ENCODE results near the gene DNAH9. TPM values are rescaled to one million over a fixed set of nuclear protein-coding genes. Genes with fewer than 3 reads are reported as not detected.

The DNAH9 gene
- total RNA-seq, 1 donor from 2014 or later: under 0.01 TPM

GRCh38 chr17:11625878-11626277 is 27.6 kb downstream of the DNAH9 start:
- no peak for FAIRE-seq
- no peaks in the 10 kb centered on the region for H3K27me3 ChIP-seq (ENCODE audit: control insufficient read depth, insufficient read depth, low read length)
- no peak for DNase-seq (ENCODE audit: low read depth)
- H3K4me3 ChIP-seq (ENCODE audit: low read depth, low read length): no peak overlapping the region
- H3K36me3 ChIP-seq (ENCODE audit: control insufficient read depth, insufficient read depth, low read length): no peaks in the 10 kb centered on the region
- TF ChIP-seq CTCF (IDR thresholded peaks at IDR 0.05; ENCODE audit: insufficient read depth, low read length, severe bottlenecking): no peak

GRCh38 chr17:11627301-11627940 is 29.2 kb downstream of the DNAH9 start:
- H3K36me3 ChIP-seq (ENCODE audit: control insufficient read depth, insufficient read depth, low read length): no peaks in the 10 kb centered on the region
- DNase-seq (ENCODE audit: low read depth) (no peak), FAIRE-seq (no peak)
- TF ChIP-seq CTCF (IDR thresholded peaks at IDR 0.05; ENCODE audit: insufficient read depth, low read length, severe bottlenecking): no peak
- no peak overlapping the region for H3K4me3 ChIP-seq (ENCODE audit: low read depth, low read length)
- H3K27me3 ChIP-seq (ENCODE audit: control insufficient read depth, insufficient read depth, low read length): no peaks in the 10 kb centered on the region

- Histone ChIP-seq H3K27me3 (ENCODE audit: control insufficient read depth, insufficient read depth, low read length) (no peaks in the 10 kb centered on the region), H3K36me3 (ENCODE audit: control insufficient read depth, insufficient read depth, low read length) (no peaks in the 10 kb centered on the region), H3K4me3 (ENCODE audit: low read depth, low read length) (no peak overlapping the region)
- DNase-seq (ENCODE audit: low read depth): no peak
- FAIRE-seq: no peak
- no peak for TF ChIP-seq CTCF (IDR thresholded peaks at IDR 0.05; ENCODE audit: insufficient read depth, low read length, severe bottlenecking)
Observed at GRCh38 chr17:11628374-11628773, 30.1 kb downstream of the DNAH9 start.

DNA sequence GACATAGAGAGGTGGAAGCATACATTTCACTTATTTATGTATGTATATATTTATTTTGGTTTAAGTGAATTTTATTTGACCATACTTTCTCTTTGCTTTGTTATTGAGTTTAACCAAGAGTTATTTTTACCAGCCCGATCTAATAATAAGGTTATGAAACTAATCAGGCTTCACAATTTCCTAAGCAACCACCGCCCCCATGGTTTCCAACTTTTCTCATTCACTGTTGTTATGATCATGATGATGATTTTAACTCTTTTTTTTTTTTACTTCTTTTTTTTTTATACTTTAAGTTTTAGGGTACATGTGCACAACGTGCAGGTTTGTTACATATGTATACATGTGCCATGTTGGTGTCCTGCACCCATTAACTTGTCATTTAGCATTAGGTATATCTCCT is 30.6 kb downstream of the DNAH9 start:
- H3K27me3 ChIP-seq (ENCODE audit: control insufficient read depth, insufficient read depth, low read length): no peaks in the 10 kb centered on the region
- no peak for FAIRE-seq
- no peak for DNase-seq (ENCODE audit: low read depth)
- H3K36me3 ChIP-seq (ENCODE audit: control insufficient read depth, insufficient read depth, low read length): no peaks in the 10 kb centered on the region
- H3K4me3 ChIP-seq (ENCODE audit: low read depth, low read length): no peak overlapping the region
- TF ChIP-seq CTCF (IDR thresholded peaks at IDR 0.05; ENCODE audit: insufficient read depth, low read length, severe bottlenecking): no peak

DNA sequence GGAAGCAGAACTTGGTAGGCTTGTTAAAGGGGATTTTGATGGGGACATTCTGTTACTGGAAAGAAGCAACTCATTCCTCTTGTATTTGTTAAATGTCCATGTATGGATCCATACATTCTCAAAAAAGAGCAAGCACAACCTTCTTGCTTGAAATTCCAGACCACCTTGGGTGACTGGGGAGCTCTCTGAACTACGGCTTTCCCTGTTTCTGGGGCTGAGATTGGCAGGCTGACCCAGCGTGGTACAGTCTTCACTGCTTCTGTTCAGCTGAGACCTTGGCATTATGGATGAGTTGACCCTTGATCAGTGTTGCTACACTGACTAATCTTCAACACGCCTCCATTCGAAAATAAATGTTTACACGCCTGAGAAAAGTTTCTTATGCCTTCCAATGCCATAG is 38.5 kb downstream of the DNAH9 start:
- H3K27me3 ChIP-seq (ENCODE audit: control insufficient read depth, insufficient read depth, low read length): no peaks in the 10 kb centered on the region
- TF ChIP-seq CTCF (IDR thresholded peaks at IDR 0.05; ENCODE audit: insufficient read depth, low read length, severe bottlenecking): no peak
- DNase-seq (ENCODE audit: low read depth) (no peak), FAIRE-seq (no peak)
- H3K4me3 ChIP-seq (ENCODE audit: low read depth, low read length): no peak overlapping the region
- H3K36me3 ChIP-seq (ENCODE audit: control insufficient read depth, insufficient read depth, low read length): no peaks in the 10 kb centered on the region

DNA sequence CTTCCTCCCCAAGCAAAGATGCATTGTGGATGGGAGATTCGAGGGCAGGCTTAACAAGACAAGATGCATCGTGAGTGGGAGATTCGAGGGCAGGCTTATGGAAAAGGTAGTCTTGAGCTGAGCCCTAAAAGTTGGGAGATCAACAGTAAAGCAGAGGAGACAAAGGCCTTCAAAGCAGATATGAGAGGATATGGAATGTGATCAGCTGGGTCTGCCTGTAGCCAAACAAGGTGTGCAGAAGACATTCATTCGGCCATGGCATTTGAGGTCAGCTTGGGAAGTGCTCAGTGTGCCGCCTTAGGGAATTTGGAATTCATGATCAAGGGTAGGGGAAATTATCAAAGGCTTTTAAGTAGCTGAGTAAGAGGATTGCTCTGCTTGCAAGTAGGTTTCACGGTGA is 39.5 kb downstream of the DNAH9 start:
- no peak for TF ChIP-seq CTCF (IDR thresholded peaks at IDR 0.05; ENCODE audit: insufficient read depth, low read length, severe bottlenecking)
- DNase-seq (ENCODE audit: low read depth) (no peak), FAIRE-seq (no peak)
- H3K36me3 ChIP-seq (ENCODE audit: control insufficient read depth, insufficient read depth, low read length): no peaks in the 10 kb centered on the region
- no peaks in the 10 kb centered on the region for H3K27me3 ChIP-seq (ENCODE audit: control insufficient read depth, insufficient read depth, low read length)
- no peak overlapping the region for H3K4me3 ChIP-seq (ENCODE audit: low read depth, low read length)

Measured in bronchial epithelial cell (primary cell).